NCI-H187 treated with DMSO at 0.1 percent for 48 hours (cell line): ENCODE data around the gene NXPH4.
A peak's percentile ranks its signal among the peaks of the same experiment; 100 is the strongest.

Source experiments
- DNase-seq: peaks from one replicate; lab custom pipeline; 2025; lab: John Stamatoyannopoulos, UW

The NXPH4 gene

GRCh38 chr12:57243521-57244311, 27.1 kb downstream of the NXPH4 start:
- DNase-seq, result no peak

DNA sequence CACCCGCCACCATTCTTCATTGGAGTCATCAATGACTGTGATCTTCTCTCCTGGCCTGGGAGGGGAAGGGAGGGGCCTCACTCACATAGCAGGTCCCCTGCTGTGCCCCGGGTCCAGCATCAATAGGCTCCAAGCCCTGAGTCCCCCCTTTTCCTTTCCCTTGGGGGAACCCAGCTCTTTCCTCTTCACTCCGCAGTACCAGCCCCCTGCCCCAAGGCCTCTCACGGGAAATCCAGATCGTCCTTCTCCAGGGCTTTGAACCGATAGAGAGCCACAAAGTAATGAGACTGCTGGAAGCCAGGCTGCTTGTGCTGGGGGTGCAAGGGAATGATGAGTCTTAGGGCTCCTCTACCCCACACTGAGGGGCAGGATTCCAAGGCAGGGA, 27.7 kb downstream of the NXPH4 start:
- no peak for DNase-seq

GRCh38 chr12:57247041-57247440, 30.4 kb downstream of the NXPH4 start:
- DNase-seq, result no peak

- DNase-seq, result no peak
Measured at GRCh38 chr12:57248934-57249742, 32.5 kb downstream of the NXPH4 start.

GRCh38 chr12:57250541-57250940, 33.9 kb downstream of the NXPH4 start:
- DNase-seq, result no peak

- no peak for DNase-seq
Measured at GRCh38 chr12:57250956-57251355, 34.4 kb downstream of the NXPH4 start, which contains the start of gene STAC3. STAC3 (minus strand) TSS chr12:57251187; CDS start chr12:57249636, 1,551 bp downstream.

- no peak for DNase-seq
Measured at GRCh38 chr12:57254506-57255280, 38.1 kb downstream of the NXPH4 start.

GRCh38 chr12:57255916-57256315, 39.3 kb downstream of the NXPH4 start:
- no peak for DNase-seq

DNA sequence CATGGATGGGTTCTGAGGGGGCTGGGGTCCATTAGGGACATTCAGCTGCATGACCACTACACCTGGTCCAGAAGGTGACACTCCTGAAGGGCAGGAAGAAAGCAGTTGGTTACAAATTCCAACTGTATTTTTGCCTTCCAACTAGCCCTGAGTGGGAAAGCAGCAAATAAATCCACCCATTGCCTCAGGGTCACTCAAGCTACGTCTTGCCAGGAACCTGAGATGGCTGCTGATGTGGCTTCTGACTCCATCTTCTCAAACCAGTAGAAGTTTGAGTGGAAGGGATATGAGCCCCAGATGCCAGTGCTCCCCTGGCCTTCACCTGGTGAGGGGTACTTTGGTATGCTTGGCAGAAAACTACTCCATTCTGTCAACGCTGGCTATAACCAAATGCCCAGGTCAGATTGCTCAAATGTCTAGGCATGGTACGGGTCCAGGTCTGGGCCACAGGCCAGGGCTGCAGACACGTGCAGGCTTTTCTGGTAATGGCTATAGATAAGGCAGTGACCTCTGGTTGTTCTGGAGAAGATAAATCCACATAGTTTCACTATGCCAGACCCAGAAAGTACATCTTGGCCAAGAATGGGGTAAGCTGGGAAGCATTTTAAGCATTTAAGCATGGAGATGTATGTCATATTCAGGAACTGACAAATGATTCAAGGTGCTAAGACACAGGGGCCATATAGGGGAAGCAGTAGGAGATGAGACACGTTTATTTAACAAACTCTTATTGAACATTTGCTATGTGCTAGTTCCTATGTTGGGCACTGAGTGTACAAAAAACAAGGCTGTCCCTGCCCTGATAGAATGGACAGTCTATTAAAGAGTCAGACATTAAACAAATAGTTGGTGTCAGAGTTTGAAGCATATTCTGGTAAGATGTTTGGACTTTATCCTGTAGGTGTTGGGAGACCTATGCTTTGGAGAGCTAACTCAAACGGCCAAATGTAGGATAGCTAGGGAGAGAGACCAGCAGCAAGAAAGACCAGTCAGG, 42.7 kb downstream of the NXPH4 start:
- no peak for DNase-seq

DNA sequence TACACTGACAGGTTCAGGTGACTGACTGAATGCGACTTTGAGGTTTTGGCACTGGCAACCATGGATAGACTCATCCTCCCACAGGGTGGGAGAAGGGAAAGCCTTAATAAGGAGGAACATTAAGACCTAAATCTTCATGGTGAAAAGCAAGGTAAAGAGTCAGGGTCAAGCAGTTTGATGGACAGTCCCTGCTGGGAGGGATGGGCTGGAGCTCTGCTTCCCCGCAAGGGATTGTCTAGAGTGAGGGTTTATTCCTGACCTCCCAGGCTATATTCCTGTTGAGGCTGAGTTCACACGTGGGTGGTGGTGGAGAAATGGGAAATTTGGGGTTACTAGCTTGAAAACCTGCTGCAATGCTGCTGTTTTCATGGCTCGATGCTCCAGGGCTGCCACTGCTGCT, 43.8 kb downstream of the NXPH4 start:
- DNase-seq, result no peak

DNA sequence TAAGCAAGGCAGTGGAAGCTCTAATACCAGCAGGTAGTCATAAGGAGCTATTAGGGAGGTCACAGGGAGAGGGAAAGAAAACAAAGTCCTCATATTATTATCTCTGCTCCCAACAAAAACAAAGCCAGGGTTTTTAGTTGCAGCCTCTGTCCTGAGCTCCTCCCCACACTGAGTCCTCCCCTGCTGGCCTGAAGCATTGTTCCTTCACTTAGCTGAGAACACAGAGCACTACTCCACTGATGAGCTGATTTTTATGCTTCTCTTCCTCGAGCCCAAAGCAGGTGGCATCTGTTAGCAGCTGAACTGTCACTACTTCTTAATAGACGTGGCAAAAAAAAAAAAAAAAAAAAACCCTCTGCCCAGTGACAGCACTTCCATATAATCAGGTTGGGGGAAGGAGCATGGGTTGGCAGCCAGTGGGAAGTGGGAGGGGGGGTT, 44.9 kb downstream of the NXPH4 start:
- peak; percentile 83 for DNase-seq

GRCh38 chr12:57262126-57262822, 45.7 kb downstream of the NXPH4 start:
- DNase-seq, result no peak

GRCh38 chr12:57263096-57263495, 46.5 kb downstream of the NXPH4 start:
- DNase-seq, result no peak

DNA sequence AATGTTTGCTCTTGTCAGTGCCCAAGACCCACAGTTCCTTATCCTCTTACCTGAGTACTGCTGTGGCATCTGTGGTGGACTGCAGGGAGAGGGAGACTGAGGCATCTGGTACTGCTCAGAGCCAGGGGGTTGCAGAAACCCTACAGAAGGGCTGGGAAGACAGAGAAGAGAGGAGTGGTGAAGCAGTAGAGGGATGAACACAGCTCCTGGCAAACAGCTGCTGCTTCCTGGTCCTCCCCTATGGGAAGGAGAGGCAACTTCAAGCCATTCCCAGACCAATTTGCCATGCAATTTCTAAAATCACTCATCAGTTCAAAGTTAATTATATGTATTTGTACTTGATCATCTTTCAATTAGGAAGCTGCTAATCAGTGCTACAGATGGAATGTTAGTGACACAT, 50.1 kb downstream of the NXPH4 start:
- no peak for DNase-seq

DNA sequence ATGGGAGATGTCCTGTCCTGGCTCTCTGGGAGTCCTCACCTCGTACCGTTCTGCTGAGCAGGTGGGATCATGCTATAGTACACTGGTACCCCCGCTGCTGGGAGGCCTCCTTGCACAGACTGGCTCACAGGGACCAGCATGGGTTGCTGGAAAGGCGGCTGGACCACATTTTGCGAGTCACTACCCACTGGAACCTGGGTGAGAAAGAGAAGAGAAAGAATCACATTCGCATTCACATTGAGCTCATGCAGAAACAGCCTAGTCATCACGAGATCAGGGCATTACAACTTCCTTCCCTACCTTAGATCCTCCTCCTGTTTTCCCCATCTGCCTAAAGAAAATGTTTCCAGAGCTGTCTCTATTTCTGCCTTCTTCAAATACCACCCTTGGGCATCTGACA, 51.7 kb downstream of the NXPH4 start:
- no peak for DNase-seq

DNA sequence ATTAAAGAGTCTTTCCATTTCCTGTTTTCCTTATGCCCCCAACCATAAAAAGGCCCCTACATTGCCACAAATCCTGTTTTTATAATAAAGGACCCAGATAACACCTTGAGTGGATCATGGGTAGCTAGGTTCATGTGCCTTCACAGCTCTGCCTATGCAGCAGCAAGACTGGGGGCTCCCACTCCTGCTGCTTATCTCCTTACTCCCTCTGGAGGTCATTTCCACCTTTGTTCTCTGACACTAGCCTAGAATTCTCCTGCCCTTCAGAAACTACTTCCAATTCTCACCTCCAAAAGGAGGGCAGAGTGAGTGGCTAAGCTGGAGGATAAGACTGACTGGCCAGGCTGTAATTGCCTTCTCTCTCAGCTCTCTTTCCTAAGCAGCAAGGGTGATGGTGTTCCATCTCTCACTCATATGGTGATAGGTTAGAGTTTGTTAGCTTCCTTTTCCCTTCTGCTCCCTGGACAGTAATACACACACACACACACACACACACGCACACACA, 54.4 kb downstream of the NXPH4 start:
- DNase-seq, result no peak

- DNase-seq, result no peak
Measured at GRCh38 chr12:57272337-57273151, 56.0 kb downstream of the NXPH4 start.

DNA sequence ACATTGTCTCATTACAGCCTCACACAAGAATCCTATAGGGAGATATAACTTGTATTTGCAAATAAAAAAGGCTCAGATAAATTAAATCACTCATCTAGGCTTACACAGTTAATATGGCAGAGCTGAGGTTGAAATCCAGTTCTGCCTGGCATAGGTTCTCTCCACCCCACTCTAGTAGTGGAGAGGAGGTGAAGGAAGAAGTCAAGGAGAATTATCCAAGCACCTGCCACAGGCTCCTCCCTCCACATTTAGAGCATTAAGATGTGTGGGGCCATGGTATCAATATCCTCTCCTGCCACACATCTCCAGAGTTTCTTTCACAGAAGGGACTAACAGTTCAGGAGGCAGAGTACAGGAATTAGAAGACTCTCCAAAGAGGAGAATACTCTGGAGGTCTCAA, 56.9 kb downstream of the NXPH4 start:
- DNase-seq, result no peak
